ENCODE measurements around the gene LCT. TPM values are rescaled to one million over a fixed set of nuclear protein-coding genes. Genes with fewer than 3 reads are reported as not detected.
"Not testable (repeated sequence)": the region's sequence is repeated elsewhere in the genome, so short reads cannot be mapped to it uniquely, and the experiment has no call there.

Gene LCT
- total RNA-seq, result under 1 TPM in 1 of 2 donors, not detected in 1; 0.57 TPM

- Histone ChIP-seq H3K4me1 (replicated peaks) (no peaks in the 10 kb centered on the region), H3K9me3 (no peaks in the 10 kb centered on the region), H3K27ac (no peak within 1 kb of the TSS), H3K4me3 (no peak within 1 kb of the TSS), H3K27me3 (replicated peaks; ENCODE audit: insufficient read depth) (no peaks in the 10 kb centered on the region), H3K36me3 (no peaks in the 10 kb centered on the region)
- intact Hi-C loops (cut with DNase I), result no loop called here
- no peak for DNase-seq (ENCODE audit: low spot score)
- WGBS, result 96% methylated on average over 12 of the region's 12 CpGs
- no peak for TF ChIP-seq CTCF (IDR thresholded peaks at IDR 0.05)
- TF ChIP-seq POLR2A (IDR thresholded peaks at IDR 0.05), result no peak
- TF ChIP-seq POLR2AphosphoS5 (IDR thresholded peaks at IDR 0.05), result no peak
These were observed at the start of gene LCT for GRCh38 chr2:135836596-135837270. LCT (minus strand) TSS chr2:135837184; CDS start chr2:135837169, 15 bp downstream.

- Histone ChIP-seq H3K9me3 (no peaks in the 10 kb centered on the region), H3K4me3 (no peak overlapping the region), H3K36me3 (no peaks in the 10 kb centered on the region), H3K4me1 (replicated peaks) (no peaks in the 10 kb centered on the region), H3K27me3 (replicated peaks; ENCODE audit: insufficient read depth) (no peaks in the 10 kb centered on the region), H3K27ac (no peak overlapping the region)
- 96% methylated on average over 4 of the region's 4 CpGs for WGBS
- intact Hi-C loops (cut with DNase I), result no loop called here
- DNase-seq (ENCODE audit: low spot score), result no peak
- TF ChIP-seq POLR2A (IDR thresholded peaks at IDR 0.05), result no peak
- no peak for TF ChIP-seq POLR2AphosphoS5 (IDR thresholded peaks at IDR 0.05)
- no peak for TF ChIP-seq CTCF (IDR thresholded peaks at IDR 0.05)
These were observed 48.7 kb upstream of the LCT start for GRCh38 chr2:135885709-135886108.

GRCh38 chr2:135882415-135882814 lies 45.4 kb upstream of the LCT start:
- no peak overlapping the region for H3K4me3 ChIP-seq
- no peaks in the 10 kb centered on the region for H3K36me3 ChIP-seq
- intact Hi-C loops (cut with DNase I), result no loop called here
- no peaks in the 10 kb centered on the region for H3K27me3 ChIP-seq (replicated peaks; ENCODE audit: insufficient read depth)
- H3K9me3 ChIP-seq, result no peaks in the 10 kb centered on the region
- 42% methylated on average over 3 of the region's 3 CpGs for WGBS
- H3K27ac ChIP-seq, result no peak overlapping the region
- TF ChIP-seq POLR2AphosphoS5 (IDR thresholded peaks at IDR 0.05) (no peak), POLR2A (IDR thresholded peaks at IDR 0.05) (no peak), CTCF (IDR thresholded peaks at IDR 0.05) (no peak)
- DNase-seq (ENCODE audit: low spot score), result no peak
- no peaks in the 10 kb centered on the region for H3K4me1 ChIP-seq (replicated peaks)

- H3K4me3 ChIP-seq, result peak overlapping the region; percentile 55 to 62
- DNase-seq (ENCODE audit: low spot score); H3K27me3 ChIP-seq (replicated peaks; ENCODE audit: insufficient read depth); H3K36me3 ChIP-seq; H3K9me3 ChIP-seq; H3K4me1 ChIP-seq (replicated peaks): not testable (repeated sequence)
- intact Hi-C loops (cut with DNase I), result loop anchor here (10.0 kb wide), 1 partner anchor 132 kb away; the partner anchor contains the start of gene UBXN4
- H3K27ac ChIP-seq, result peak overlapping the region; percentile 68 to 80
- 83% methylated on average over 15 of the region's 15 CpGs for WGBS
These were observed 39.8 kb upstream of the LCT start for GRCh38 chr2:135876770-135877169.

GRCh38 chr2:135876066-135876711 lies 39.2 kb upstream of the LCT start, which contains the start of gene MCM6:
MCM6 (minus strand) TSS chr2:135876443; CDS start chr2:135876365, 78 bp downstream.
- peak within 1 kb of the TSS; percentile 68 to 80 for H3K27ac ChIP-seq
- TF ChIP-seq POLR2AphosphoS5 (IDR thresholded peaks at IDR 0.05) (peak; percentile 90), CTCF (IDR thresholded peaks at IDR 0.05) (peak in 2 of 4 experiments; percentile 12 to 43), POLR2A (IDR thresholded peaks at IDR 0.05) (peak; percentile 65)
- WGBS, result under 1% methylated on average over 42 of the region's 71 CpGs
- H3K4me3 ChIP-seq, result peak within 1 kb of the TSS; percentile 55 to 62
- H3K4me1 ChIP-seq (replicated peaks), result no peaks in the 10 kb centered on the region
- H3K9me3 ChIP-seq, result no peaks in the 10 kb centered on the region
- intact Hi-C loops (cut with DNase I), result loop anchor here (10.0 kb wide), 1 partner anchor 131 kb away; the partner anchor contains the start of gene UBXN4
- peak; percentile 95 for DNase-seq (ENCODE audit: low spot score)
- H3K27me3 ChIP-seq (replicated peaks; ENCODE audit: insufficient read depth), result no peaks in the 10 kb centered on the region
- H3K36me3 ChIP-seq, result no peaks in the 10 kb centered on the region
